Measurements from ENCODE around the gene SHOC2.

The SHOC2 gene

GRCh38 chr10:110873951-110874350 lies 45.5 kb upstream of the SHOC2 start:
- no peak for DNase-seq (ENCODE audit: extremely low spot score)
- ChIA-PET POLR2A (no interaction called here), CTCF (interaction anchor here (0.6 kb wide), 1 partner anchor 71 kb away, joined by 3 read pairs; no protein-coding TSS in a partner anchor)
- no peak for TF ChIP-seq CTCF (IDR thresholded peaks at IDR 0.05; ENCODE audit: control extremely low read depth, extremely low read depth, low read depth, missing control alignments)

- no peak for TF ChIP-seq CTCF (IDR thresholded peaks at IDR 0.05; ENCODE audit: control extremely low read depth, extremely low read depth, low read depth, missing control alignments)
- ChIA-PET POLR2A (no interaction called here), CTCF (interaction anchor here (0.7 to 1.2 kb wide), 3 partner anchors 37 to 43 kb away, joined by 3 to 4 read pairs (median 4); partner anchors contain the start of genes BBIP1 and SHOC2)
- DNase-seq (ENCODE audit: extremely low spot score), result no peak
These were observed 43.4 kb upstream of the SHOC2 start for GRCh38 chr10:110876000-110876399.

GRCh38 chr10:110876788-110877187 lies 42.6 kb upstream of the SHOC2 start:
- ChIA-PET POLR2A (no interaction called here), CTCF (interaction anchor here (0.7 to 1.8 kb wide), 6 partner anchors 9 to 128 kb away, joined by 3 to 5 read pairs (median 4); partner anchors contain the start of genes BBIP1 and SHOC2)
- TF ChIP-seq CTCF (IDR thresholded peaks at IDR 0.05; ENCODE audit: control extremely low read depth, extremely low read depth, low read depth, missing control alignments), result no peak
- DNase-seq (ENCODE audit: extremely low spot score), result no peak

GRCh38 chr10:110880012-110880411 lies 39.4 kb upstream of the SHOC2 start:
- DNase-seq (ENCODE audit: extremely low spot score), result no peak
- CTCF ChIA-PET, result interaction anchor here (1.4 to 2.3 kb wide), 3 partner anchors 13 to 77 kb away, joined by 4 to 9 read pairs (median 6); no protein-coding TSS in a partner anchor
- POLR2A ChIA-PET, result interaction anchor here (0.5 kb wide), 1 partner anchor 11 kb away, joined by 4 read pairs; no protein-coding TSS in a partner anchor
- TF ChIP-seq CTCF (IDR thresholded peaks at IDR 0.05; ENCODE audit: control extremely low read depth, extremely low read depth, low read depth, missing control alignments), result no peak

- ChIA-PET POLR2A (no interaction called here), CTCF (interaction anchor here (1.0 to 2.3 kb wide), 4 partner anchors 9 to 78 kb away, joined by 4 to 9 read pairs (median 5); no protein-coding TSS in a partner anchor)
- no peak for TF ChIP-seq CTCF (IDR thresholded peaks at IDR 0.05; ENCODE audit: control extremely low read depth, extremely low read depth, low read depth, missing control alignments)
- no peak for DNase-seq (ENCODE audit: extremely low spot score)
These were observed 38.2 kb upstream of the SHOC2 start for GRCh38 chr10:110881247-110881646.

GRCh38 chr10:110881905-110882304 lies 37.5 kb upstream of the SHOC2 start:
- DNase-seq (ENCODE audit: extremely low spot score), result no peak
- no peak for TF ChIP-seq CTCF (IDR thresholded peaks at IDR 0.05; ENCODE audit: control extremely low read depth, extremely low read depth, low read depth, missing control alignments)
- ChIA-PET POLR2A (no interaction called here), CTCF (interaction anchor here (0.8 to 3.1 kb wide), 6 partner anchors 9 to 209 kb away, joined by 3 to 20 read pairs (median 4); no protein-coding TSS in a partner anchor)
